NCI-H2029 treated with DMSO at 0.1 percent for 48 hours (cell line): ENCODE data around the gene GRB14.
"Not testable (repeated sequence)": the region's sequence is repeated elsewhere in the genome, so short reads cannot be mapped to it uniquely, and the experiment has no call there.

ENCODE experiments used
- DNase-seq: peaks from one replicate; lab custom pipeline; 2025; lab: John Stamatoyannopoulos, UW

GRB14 gene

GRCh38 chr2:164620873-164621763 is at the start of gene GRB14:
Gene GRB14 (minus strand): TSS chr2:164621482. CDS start chr2:164621309, 173 bp downstream.
- no peak for DNase-seq

- DNase-seq = no peak
These were observed 48.0 kb upstream of the GRB14 start for GRCh38 chr2:164669291-164669690.

- no peak for DNase-seq
These were observed 46.3 kb upstream of the GRB14 start for GRCh38 chr2:164667566-164667965.

GRCh38 chr2:164664070-164664469 is 42.8 kb upstream of the GRB14 start:
- DNase-seq = no peak

GRCh38 chr2:164662868-164663631 is 41.8 kb upstream of the GRB14 start:
- DNase-seq = no peak

GRCh38 chr2:164662066-164662465 is 40.8 kb upstream of the GRB14 start:
- DNase-seq = no peak

GRCh38 chr2:164661349-164661748 is 40.1 kb upstream of the GRB14 start:
- no peak for DNase-seq

- no peak for DNase-seq
These were observed 35.8 kb upstream of the GRB14 start for GRCh38 chr2:164657129-164657528.

- no peak for DNase-seq
These were observed 34.5 kb upstream of the GRB14 start for GRCh38 chr2:164655750-164656149.

GRCh38 chr2:164655336-164655735 is 34.1 kb upstream of the GRB14 start:
- no peak for DNase-seq

- DNase-seq = no peak
These were observed 30.1 kb upstream of the GRB14 start for GRCh38 chr2:164651361-164651760.

- no peak for DNase-seq
These were observed 22.9 kb upstream of the GRB14 start for GRCh38 chr2:164644036-164644700.

- no peak for DNase-seq
These were observed 21.8 kb upstream of the GRB14 start for GRCh38 chr2:164642946-164643555.

- no peak for DNase-seq
These were observed 21.0 kb upstream of the GRB14 start for GRCh38 chr2:164642268-164642667.

- not testable (repeated sequence) for DNase-seq
These were observed 7.0 kb upstream of the GRB14 start for GRCh38 chr2:164628319-164628718.

- DNase-seq = no peak
These were observed 4.2 kb upstream of the GRB14 start for GRCh38 chr2:164625378-164625971.

- no peak for DNase-seq
These were observed 3.0 kb upstream of the GRB14 start for GRCh38 chr2:164624316-164624715.

- DNase-seq = no peak
These were observed 1.2 kb upstream of the GRB14 start for GRCh38 chr2:164622338-164623106.

GRCh38 chr2:164621764-164622105 is 453 bp upstream of the GRB14 start:
- DNase-seq = no peak

- DNase-seq = no peak
These were observed 825 bp downstream of the GRB14 start for GRCh38 chr2:164620457-164620856.

GRCh38 chr2:164617466-164617865 is 3.8 kb downstream of the GRB14 start:
- no peak for DNase-seq
